SIG-M5 (cell line): ENCODE results near the gene COL4A4.

Source experiments
- DNase-seq: peaks from one replicate; lab custom pipeline; 2025; lab: John Stamatoyannopoulos, UW

Gene COL4A4

DNA sequence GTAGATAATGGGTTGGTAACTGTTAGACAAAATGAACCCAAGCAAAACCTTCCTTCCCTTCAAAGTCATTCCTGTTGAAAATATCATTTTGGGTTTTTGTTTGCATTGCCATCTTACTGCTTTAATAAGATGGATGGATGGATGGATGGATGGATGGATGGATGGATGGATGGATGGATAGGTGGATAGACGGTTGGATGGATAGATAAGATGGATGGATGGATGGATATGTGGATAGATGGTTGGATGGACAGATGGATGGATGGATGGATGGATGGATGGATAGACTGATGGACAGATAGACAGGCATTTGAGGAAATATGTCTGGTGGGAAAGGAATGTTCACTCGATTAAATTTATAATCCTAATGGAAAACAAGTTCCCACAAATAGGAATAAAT is 133.2 kb downstream of the COL4A4 start:
- no peak for DNase-seq

DNA sequence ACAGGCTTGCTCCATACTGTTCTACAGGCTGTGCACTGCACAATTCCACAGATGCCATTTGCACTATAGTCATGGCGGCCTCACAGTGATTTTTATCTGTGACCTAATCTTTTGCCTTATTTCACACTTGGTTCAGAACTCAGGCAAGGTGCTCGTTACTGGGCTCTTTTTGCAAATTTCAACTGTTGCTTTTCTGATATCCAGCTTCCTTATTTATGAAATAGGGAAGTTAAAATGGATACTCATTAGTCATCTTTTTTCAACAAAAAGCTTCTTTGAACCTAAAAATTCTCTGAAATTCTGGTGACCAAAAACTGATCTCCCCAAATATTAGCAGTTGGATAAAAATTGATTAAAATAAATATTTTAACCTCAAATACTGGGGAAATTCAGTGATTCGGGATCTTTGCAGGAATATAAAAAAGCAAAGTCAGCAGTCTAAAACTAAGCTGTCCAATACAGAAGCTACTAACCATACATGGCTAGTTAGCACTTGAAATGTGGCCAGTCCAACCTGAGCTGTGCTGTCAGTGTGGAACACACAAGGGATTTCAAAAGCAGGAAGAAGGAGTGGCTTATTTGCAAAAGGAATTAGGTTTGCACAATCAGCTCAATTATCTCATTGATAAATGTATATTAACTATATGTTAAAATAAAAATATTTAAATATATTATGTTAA is 134.4 kb downstream of the COL4A4 start:
- peak; percentile 11 for DNase-seq

- DNase-seq: no peak
These were observed 138.5 kb downstream of the COL4A4 start for GRCh38 chr2:227025510-227025909.

GRCh38 chr2:227022608-227023007 is 141.4 kb downstream of the COL4A4 start:
- DNase-seq: no peak

- DNase-seq: no peak
These were observed 143.6 kb downstream of the COL4A4 start for GRCh38 chr2:227020416-227020815.

DNA sequence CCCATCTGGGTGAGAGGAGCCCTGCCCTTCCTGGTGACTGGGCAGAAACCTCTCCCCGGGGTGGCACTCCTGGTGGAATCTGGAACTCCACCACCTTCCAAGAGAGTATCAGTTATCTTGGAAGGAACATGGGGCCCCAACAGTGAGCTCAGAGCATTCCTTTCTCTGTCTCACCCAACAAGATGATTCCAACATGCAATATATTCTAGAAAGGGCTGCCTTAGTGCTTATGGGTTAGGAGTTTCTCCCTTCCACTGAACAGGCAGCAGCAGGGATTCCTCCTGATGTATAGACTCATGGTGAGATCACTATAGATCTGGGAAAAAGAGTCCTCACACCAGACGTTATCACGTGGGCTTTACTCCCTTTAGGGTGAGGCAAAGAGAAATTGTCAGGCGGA is 147.1 kb downstream of the COL4A4 start:
- DNase-seq: no peak

DNA sequence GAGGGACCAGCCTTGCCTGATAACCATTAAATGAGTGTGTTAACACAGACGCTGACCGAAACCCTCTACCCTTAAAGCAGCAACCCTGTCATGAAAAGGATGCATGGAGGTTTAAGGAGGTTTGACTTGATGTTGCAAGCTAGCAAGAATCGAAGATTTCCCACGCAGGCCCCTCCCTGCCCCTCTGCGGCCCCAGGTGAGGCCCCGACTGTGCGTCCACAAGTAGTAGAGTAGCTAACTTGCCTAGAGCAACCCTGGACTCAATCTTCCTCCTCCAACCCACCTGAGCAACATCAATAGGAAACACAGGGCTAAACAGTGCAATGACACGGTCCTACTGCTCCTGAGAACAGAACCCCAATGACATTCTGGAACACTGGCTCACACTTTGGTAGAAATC is 150.1 kb downstream of the COL4A4 start:
- DNase-seq: no peak

GRCh38 chr2:227013330-227013729 is 150.7 kb downstream of the COL4A4 start:
- DNase-seq: no peak

DNA sequence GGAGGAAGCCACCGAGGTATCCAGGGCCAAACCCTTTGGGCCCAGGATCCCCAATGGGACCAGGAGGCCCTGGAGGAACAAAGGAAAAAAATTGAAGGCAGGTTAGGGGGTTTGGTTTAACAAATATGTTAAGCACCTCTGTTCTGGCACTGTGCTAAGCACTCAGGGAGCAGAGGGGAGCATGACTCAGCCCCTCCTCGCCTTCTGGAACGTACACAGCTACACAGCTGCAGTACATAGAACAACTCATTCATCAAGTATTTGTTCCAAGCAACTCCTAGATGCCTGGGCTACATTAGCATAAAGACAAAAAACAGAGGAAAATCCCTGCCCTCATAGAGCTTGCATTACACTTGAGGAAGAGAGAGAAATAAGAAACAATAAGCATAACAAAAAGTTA is 153.6 kb downstream of the COL4A4 start:
- no peak for DNase-seq

DNA sequence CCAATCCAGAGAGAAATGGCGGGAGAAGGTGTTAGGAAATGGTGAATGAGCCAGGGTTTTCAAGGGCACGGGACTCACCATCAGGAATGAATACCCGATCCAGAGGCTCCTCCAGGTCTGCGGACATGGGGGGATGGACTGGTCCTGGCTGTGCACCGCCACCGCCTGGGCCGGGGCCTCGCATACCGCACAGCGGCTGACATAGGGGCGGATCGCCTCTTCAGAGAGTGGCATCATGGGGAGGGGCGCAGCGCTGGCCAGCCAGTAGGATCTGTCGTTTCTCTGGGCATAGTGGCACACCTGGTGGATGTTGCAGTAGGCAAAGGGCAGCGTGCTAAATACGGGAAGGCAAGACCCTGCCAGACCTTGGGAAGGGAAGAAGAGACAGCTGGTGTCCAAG is 156.1 kb downstream of the COL4A4 start:
- no peak for DNase-seq

- DNase-seq: no peak
These were observed 156.9 kb downstream of the COL4A4 start for GRCh38 chr2:227007148-227007547.

DNA sequence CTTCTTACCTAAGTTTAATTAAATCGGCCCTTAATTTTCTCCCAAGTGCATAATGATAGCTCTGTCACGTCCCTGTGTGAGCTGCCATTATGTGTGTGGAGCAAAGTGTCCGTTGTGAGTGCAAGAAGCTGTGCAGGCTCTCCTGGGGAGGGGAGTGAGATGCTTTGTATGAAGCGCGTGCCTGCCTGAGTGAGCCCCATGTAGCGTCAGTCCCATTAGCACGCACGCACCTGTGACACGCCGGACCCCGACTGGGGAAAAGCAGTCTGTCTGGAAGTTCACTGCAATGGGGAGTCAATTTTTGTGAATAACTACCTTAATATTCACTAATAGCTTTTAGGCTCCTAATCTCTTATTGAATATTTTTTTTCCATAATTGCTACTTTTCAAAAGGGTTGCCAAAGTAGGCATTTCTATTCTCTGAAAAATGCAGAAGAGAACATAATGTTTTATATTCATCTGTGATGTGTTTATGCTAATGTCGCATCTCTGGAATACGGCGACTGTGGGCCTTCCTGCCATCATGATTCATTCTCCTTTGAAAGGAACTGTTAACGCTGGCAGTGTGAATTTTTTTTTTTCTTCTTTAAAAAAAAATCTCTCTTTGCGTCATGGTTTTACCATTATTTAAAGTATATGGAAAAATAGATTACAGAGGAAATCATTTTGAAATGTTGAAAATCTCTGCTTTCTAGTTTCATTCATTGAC is 157.7 kb downstream of the COL4A4 start:
- no peak for DNase-seq

DNA sequence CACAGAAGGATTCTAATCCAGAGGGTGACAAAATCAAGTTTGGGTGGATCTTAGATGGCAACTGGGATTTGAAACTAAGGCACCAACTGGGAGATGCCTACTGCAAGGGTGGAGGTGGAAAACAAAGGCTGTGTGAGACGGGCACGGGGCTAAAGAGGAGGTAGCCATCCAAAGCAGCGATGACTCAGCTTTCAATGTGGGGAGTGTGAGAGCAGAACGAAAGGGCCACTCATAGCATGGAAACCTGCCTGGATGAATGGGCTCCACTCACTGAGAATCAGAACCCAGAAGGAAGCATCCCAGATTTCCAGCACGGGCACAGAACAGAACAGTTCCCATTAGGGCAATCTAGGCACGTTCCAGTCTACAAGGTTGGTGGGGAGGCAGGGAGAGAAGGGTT is 159.5 kb downstream of the COL4A4 start:
- no peak for DNase-seq

GRCh38 chr2:227000123-227000522 is 163.9 kb downstream of the COL4A4 start:
- no peak for DNase-seq

GRCh38 chr2:226999661-227000060 is 164.3 kb downstream of the COL4A4 start:
- DNase-seq: no peak

DNA sequence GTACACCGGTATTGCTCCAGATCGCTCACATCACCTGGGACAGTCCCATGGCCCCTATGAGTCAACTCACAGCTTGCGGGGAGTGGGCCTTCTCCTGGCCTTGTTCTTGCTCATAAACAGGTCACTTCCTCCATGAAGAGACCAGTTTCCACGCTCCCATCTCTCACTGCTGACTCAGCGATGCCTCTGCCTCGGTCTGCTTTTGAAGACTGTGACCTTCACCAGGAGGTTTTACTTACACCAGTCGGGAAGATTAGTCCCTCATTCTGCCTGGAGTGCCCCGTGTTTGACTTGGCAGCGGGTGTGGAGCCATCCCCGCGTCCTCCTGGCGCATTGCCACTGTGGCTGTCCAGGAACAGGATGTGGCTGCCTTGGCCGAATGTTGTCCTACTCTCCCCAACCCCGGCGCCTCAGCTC is 168.4 kb downstream of the COL4A4 start:
- no peak for DNase-seq

DNA sequence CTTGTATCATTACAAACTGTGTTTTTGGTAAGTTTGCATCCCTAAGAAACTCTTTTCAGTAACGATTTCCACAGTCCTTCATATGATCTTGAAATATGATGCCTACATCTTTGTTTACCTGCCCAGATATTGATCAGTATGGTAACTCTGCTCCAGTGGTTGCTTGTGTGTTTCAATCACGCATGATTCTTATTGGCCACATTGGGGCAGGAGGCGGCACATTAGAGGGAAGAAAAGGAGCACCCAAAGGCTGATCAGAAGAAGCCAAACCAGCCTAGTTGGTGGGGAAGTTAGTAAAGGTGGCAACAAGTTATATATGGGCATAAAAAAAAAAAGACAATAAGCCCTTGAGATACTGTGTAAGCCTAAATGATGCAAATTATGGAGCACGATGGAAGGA is 169.2 kb downstream of the COL4A4 start:
- DNase-seq: no peak

DNA sequence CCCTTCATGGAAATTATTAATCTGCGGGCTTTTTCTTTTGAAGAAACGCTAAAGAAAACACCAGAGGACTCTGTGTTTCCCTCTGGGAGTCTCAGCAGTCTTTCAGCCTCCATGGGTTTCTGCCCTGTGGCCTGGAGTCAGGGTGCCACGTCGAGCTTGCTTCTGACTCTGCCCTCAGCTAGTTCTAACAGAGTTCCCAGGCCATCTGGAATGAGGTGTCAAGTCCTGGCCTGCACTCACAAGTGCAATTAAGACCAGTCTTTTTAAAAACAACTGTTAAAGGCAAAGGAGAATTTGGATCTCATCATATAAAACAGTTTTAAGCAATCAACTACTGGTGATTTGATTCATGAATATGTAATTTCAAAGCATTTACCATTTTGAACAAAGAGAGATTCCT is 170.8 kb downstream of the COL4A4 start:
- no peak for DNase-seq

DNA sequence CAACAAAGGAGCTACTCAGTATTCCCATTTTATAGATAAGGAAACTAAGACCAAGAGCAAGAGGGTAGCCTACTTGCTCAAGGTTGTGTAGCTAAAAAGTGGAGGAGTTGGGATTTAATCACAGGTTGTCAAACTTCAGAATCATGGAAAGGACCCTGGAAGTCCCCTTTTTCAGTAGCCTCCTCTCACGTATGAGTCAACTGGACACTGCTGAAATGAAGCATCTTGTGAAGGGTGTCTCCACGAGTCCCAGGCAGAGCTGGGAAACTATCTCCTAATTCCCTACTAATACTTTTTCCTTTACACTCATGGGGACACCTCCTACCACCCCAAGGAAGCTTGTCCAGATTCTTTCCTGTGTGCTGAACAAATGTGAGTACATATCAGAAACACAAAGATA is 172.3 kb downstream of the COL4A4 start:
- no peak for DNase-seq

DNA sequence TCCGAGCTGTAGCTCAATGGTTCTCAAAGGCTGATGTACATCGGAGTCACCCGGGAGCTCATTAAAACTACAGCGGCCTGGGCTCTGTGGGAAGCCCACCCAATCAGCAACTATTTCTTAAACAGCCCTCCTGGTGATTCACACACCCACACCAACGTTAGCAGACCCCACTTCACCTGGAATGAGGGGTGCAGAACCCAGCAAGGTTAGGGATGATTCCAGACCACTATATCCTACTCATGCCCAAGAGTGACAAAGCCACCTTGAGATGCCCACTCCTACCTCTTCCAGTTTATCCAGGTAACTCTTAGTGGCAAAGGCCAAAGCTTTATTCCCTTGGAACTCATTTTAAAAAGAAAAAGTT is 178.4 kb downstream of the COL4A4 start:
- no peak for DNase-seq

- DNase-seq: no peak
These were observed 179.0 kb downstream of the COL4A4 start for GRCh38 chr2:226984750-226985582.

DNA sequence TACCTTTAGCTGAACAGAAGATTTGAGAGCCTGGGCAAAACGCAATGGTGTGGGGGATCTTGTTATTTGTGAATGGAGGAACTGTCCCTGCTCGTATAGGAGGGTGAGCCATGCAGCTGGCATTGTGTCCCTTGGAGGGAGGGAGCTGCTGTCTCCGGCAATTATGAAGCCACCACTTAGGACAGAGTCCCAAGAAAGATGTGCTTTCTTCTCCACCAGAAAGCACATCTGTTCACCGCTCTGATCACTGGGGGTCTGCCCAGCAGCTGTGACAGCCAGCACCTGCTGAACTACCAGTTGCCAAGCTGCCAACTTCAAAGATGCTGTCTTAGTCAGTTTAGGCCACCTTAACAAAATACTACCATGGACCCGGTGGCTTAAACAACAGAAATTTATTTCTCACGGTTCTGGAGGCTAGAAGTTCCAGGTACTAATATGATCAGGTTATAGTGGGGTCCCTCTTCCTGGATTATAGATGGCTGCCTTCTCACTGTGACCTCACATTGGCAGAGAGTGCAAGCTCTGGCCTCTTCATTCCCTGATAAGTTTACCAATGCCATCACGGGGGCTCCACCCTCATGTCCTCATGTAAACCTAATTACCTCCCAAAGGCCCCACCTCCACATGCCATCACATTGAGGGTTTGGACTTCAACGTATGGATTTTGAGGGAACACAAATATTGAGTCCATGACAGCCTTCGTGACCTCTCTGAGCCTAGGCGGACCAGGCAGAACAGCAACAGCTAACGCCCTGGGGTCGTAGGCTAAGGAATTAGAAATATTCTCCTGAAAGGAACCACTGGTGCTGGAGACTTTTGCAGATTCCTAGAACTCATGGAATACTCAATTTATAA is 179.9 kb downstream of the COL4A4 start:
- DNase-seq: no peak
